ENCODE measurements around the gene ORC3.

GRCh38 chr6:87705070-87705691, 115.2 kb downstream of the ORC3 start:
- no peak for TF ChIP-seq POLR2A (IDR thresholded peaks at IDR 0.05)
- no peak for TF ChIP-seq CTCF (IDR thresholded peaks at IDR 0.05)
